ENCODE results near the gene ZNF175.

The ZNF175 gene

GRCh38 chr19:51607077-51607476, 36.0 kb downstream of the ZNF175 start:
- no peaks in the 10 kb centered on the region for H3K36me3 ChIP-seq
- no peak for DNase-seq
- no peaks in the 10 kb centered on the region for H3K4me1 ChIP-seq
- TF ChIP-seq CTCF (IDR thresholded peaks at IDR 0.05; ENCODE audit: low read depth, low read length) = no peak
- H3K9me3 ChIP-seq = no peaks in the 10 kb centered on the region
- H3K27me3 ChIP-seq = peaks cover 8% of the 10 kb centered on the region; the same call in 1 of the 2 replicates
- no peak overlapping the region for H3K4me3 ChIP-seq (ENCODE audit: low read depth, low read length)

GRCh38 chr19:51607920-51608562, 37.0 kb downstream of the ZNF175 start:
- DNase-seq = peak; percentile 49
- TF ChIP-seq CTCF (IDR thresholded peaks at IDR 0.05; ENCODE audit: low read depth, low read length) = peak; percentile 56
- Histone ChIP-seq H3K9me3 (no peaks in the 10 kb centered on the region), H3K36me3 (no peaks in the 10 kb centered on the region), H3K27me3 (peaks cover 8% of the 10 kb centered on the region; the same call in 1 of the 2 replicates), H3K4me1 (no peaks in the 10 kb centered on the region), H3K4me3 (ENCODE audit: low read depth, low read length) (no peak overlapping the region)

GRCh38 chr19:51610576-51610975, 39.5 kb downstream of the ZNF175 start:
- no peak for DNase-seq
- Histone ChIP-seq H3K4me3 (ENCODE audit: low read depth, low read length) (no peak overlapping the region), H3K9me3 (no peaks in the 10 kb centered on the region), H3K36me3 (no peaks in the 10 kb centered on the region), H3K4me1 (no peaks in the 10 kb centered on the region), H3K27me3 (peaks cover 17% of the 10 kb centered on the region)
- TF ChIP-seq CTCF (IDR thresholded peaks at IDR 0.05; ENCODE audit: low read depth, low read length) = no peak

GRCh38 chr19:51614789-51615188, 43.7 kb downstream of the ZNF175 start:
- Histone ChIP-seq H3K27me3 (peaks cover 25% of the 10 kb centered on the region), H3K4me3 (ENCODE audit: low read depth, low read length) (no peak overlapping the region), H3K9me3 (no peaks in the 10 kb centered on the region), H3K36me3 (no peaks in the 10 kb centered on the region), H3K4me1 (no peaks in the 10 kb centered on the region)
- TF ChIP-seq CTCF (IDR thresholded peaks at IDR 0.05; ENCODE audit: low read depth, low read length) = no peak
- DNase-seq = no peak

- peaks cover 23% of the 10 kb centered on the region for H3K27me3 ChIP-seq
- no peaks in the 10 kb centered on the region for H3K4me1 ChIP-seq
- H3K36me3 ChIP-seq = no peaks in the 10 kb centered on the region
- no peak overlapping the region for H3K4me3 ChIP-seq (ENCODE audit: low read depth, low read length)
- TF ChIP-seq CTCF (IDR thresholded peaks at IDR 0.05; ENCODE audit: low read depth, low read length) = no peak
- no peak for DNase-seq
- no peaks in the 10 kb centered on the region for H3K9me3 ChIP-seq
Measured at GRCh38 chr19:51615991-51616390, 44.9 kb downstream of the ZNF175 start.

GRCh38 chr19:51621178-51621577, 50.1 kb downstream of the ZNF175 start:
- Histone ChIP-seq H3K27me3 (peaks cover 34% of the 10 kb centered on the region), H3K4me3 (ENCODE audit: low read depth, low read length) (no peak overlapping the region), H3K36me3 (no peaks in the 10 kb centered on the region), H3K9me3 (no peaks in the 10 kb centered on the region), H3K4me1 (no peaks in the 10 kb centered on the region)
- TF ChIP-seq CTCF (IDR thresholded peaks at IDR 0.05; ENCODE audit: low read depth, low read length) = no peak
- no peak for DNase-seq

Data from BE2C (cell line).